H9 (cell line): ENCODE data around the gene ZC3H7B. TPM values are rescaled to one million over a fixed set of nuclear protein-coding genes. Genes with fewer than 3 reads are reported as not detected.

Experiments
- DNase-seq: peaks from one replicate; pipeline ENCODE4 v3.0.0-alpha.2; 2017
- H2AFZ ChIP-seq: one replicate; pipeline ENCODE4 v1.6.1; 2013; ENCODE audit warnings: mild to moderate bottlenecking, low read length, control low read depth, moderate library complexity
- H2AK5ac ChIP-seq: 2 replicates; pipeline ENCODE4 v1.6.1; 2013; ENCODE audit warnings: low read length, control low read depth, mixed read lengths; ENCODE audit not compliant: insufficient read length
- H2BK120ac ChIP-seq: one replicate; pipeline ENCODE4 v1.6.1; 2013; ENCODE audit warnings: low read depth, mild to moderate bottlenecking, low read length, control low read depth, inconsistent platforms; ENCODE audit not compliant: poor library complexity, severe bottlenecking
- H2BK12ac ChIP-seq: 2 replicates; pipeline ENCODE4 v1.6.1; 2013; ENCODE audit warnings: low read length, control low read depth, mixed read lengths, low read depth; ENCODE audit not compliant: insufficient read length
- H2BK15ac ChIP-seq: 2 replicates; pipeline ENCODE4 v1.6.1; 2013; ENCODE audit warnings: low read depth, low read length, control low read depth
- H2BK20ac ChIP-seq: one replicate; pipeline ENCODE4 v1.6.1; 2013; ENCODE audit warnings: low read depth, mild to moderate bottlenecking, low read length, control low read depth, inconsistent platforms; ENCODE audit not compliant: poor library complexity, severe bottlenecking
- H2BK5ac ChIP-seq: 2 replicates; pipeline ENCODE4 v1.6.1; 2013; ENCODE audit warnings: low read length, control low read depth, mixed read lengths; ENCODE audit not compliant: insufficient read length
- H3K14ac ChIP-seq: 2 replicates; pipeline ENCODE4 v1.6.1; 2013; ENCODE audit warnings: low read length, control low read depth; ENCODE audit not compliant: insufficient read depth
- H3K18ac ChIP-seq: 2 replicates; pipeline ENCODE4 v1.6.1; 2013; ENCODE audit warnings: low read depth, mild to moderate bottlenecking, mixed read lengths, low read length, control low read depth; ENCODE audit not compliant: insufficient read length
- H3K23ac ChIP-seq: 2 replicates; pipeline ENCODE4 v1.6.1; 2013; ENCODE audit warnings: low read length, control low read depth, mixed read lengths, low read depth; ENCODE audit not compliant: insufficient read length
- H3K23me2 ChIP-seq: 2 replicates; pipeline ENCODE4 v1.6.1; 2013; ENCODE audit warnings: low read depth, mild to moderate bottlenecking, mixed read lengths, low read length, control low read depth; ENCODE audit not compliant: insufficient read length, poor library complexity, severe bottlenecking
- H3K27ac ChIP-seq: 2 replicates; pipeline ENCODE4 v1.5.1; 2013; ENCODE audit warnings: low read length, control low read depth, mixed read lengths, low read depth; ENCODE audit not compliant: insufficient read length
- H3K27me3 ChIP-seq: 2 replicates; pipeline ENCODE4 v1.6.1; 2013; ENCODE audit warnings: low read length, control low read depth, inconsistent platforms; ENCODE audit not compliant: insufficient read depth
- H3K4ac ChIP-seq: 2 replicates; pipeline ENCODE4 v1.6.1; 2013; ENCODE audit warnings: low read depth, mild to moderate bottlenecking, control low read depth, inconsistent platforms, low read length, moderate library complexity
- H3K4me1 ChIP-seq: 2 replicates; pipeline ENCODE4 v1.6.1; 2013; ENCODE audit warnings: low read length, control low read depth, inconsistent platforms; ENCODE audit not compliant: insufficient read depth
- H3K4me2 ChIP-seq: 2 replicates; pipeline ENCODE4 v1.6.1; 2013; ENCODE audit warnings: low read length, control low read depth, mixed read lengths; ENCODE audit not compliant: insufficient read length, insufficient read depth
- H3K56ac ChIP-seq: 2 replicates; pipeline ENCODE4 v1.6.1; 2013; ENCODE audit warnings: low read depth, mild to moderate bottlenecking, mixed read lengths, low read length, control low read depth; ENCODE audit not compliant: insufficient read length
- H3K79me1 ChIP-seq: 2 replicates; pipeline ENCODE4 v1.6.1; 2013; ENCODE audit warnings: low read depth, mild to moderate bottlenecking, moderate library complexity, low read length, control low read depth, inconsistent platforms; ENCODE audit not compliant: insufficient read depth, poor library complexity, severe bottlenecking
- H3K79me2 ChIP-seq: 2 replicates; pipeline ENCODE4 v1.6.1; 2013; ENCODE audit warnings: low read length, control low read depth, inconsistent platforms; ENCODE audit not compliant: insufficient read depth
- H3K9ac ChIP-seq: 2 replicates; pipeline ENCODE4 v1.6.1; 2013; ENCODE audit warnings: low read length, control low read depth, mixed read lengths; ENCODE audit not compliant: insufficient read length; ENCODE audit errors: extremely low read depth
- H3K9me3 ChIP-seq: one replicate; pipeline ENCODE4 v1.6.1; 2013; ENCODE audit warnings: low read depth, low read length, inconsistent platforms; ENCODE audit not compliant: control insufficient read depth
- H3T11ph ChIP-seq: one replicate; pipeline ENCODE4 v1.6.1; 2013; ENCODE audit warnings: mild to moderate bottlenecking, low read length, control low read depth, inconsistent platforms
- H4K20me1 ChIP-seq: one replicate; pipeline ENCODE4 v1.6.1; 2013; ENCODE audit not compliant: control insufficient read depth, insufficient read length, insufficient read depth
- H4K5ac ChIP-seq: 2 replicates; pipeline ENCODE4 v1.6.1; 2013; ENCODE audit warnings: low read depth, mild to moderate bottlenecking, mixed read lengths, low read length, control low read depth; ENCODE audit not compliant: insufficient read length
- H4K8ac ChIP-seq: replicated peaks from 2 replicates; pipeline ENCODE4 v1.6.1; 2013; ENCODE audit warnings: low read length, control low read depth, mixed read lengths, low read depth; ENCODE audit not compliant: insufficient read length
- H4K91ac ChIP-seq: 2 replicates; pipeline ENCODE4 v1.6.1; 2013; ENCODE audit warnings: low read depth, mild to moderate bottlenecking, moderate library complexity, mixed read lengths, low read length, control low read depth; ENCODE audit not compliant: insufficient read length
- H3K27ac Mint-ChIP-seq, 3 experiments: 2 replicates in 2 of 3; 3 replicates in 1 of 3; pipeline ENCODE4 v1.8.0; 2020 to 2021; ENCODE audit warnings: mixed read lengths in 3 of 3, mild to moderate bottlenecking in 1 of 3, moderate library complexity in 1 of 3
- H3K27me3 Mint-ChIP-seq: 2 replicates; pipeline ENCODE4 v1.8.0; 2021; ENCODE audit warnings: low read depth, mild to moderate bottlenecking, moderate library complexity, mixed read lengths
- H3K36me3 Mint-ChIP-seq, 3 experiments: 2 replicates in 2 of 3; 3 replicates in 1 of 3; pipeline ENCODE4 v1.8.0; 2020 to 2021; ENCODE audit warnings: low read depth in 3 of 3, mixed read lengths in 3 of 3; ENCODE audit not compliant: insufficient read depth in 1 of 3
- H3K4me1 Mint-ChIP-seq, 2 experiments: 2 replicates each; pipeline ENCODE4 v1.8.0; 2020; ENCODE audit warnings: mixed read lengths in 2 of 2
- H3K4me3 Mint-ChIP-seq, 2 experiments: 2 replicates in 1 of 2; 3 replicates in 1 of 2; pipeline ENCODE4 v1.8.0; 2020 to 2021; ENCODE audit warnings: mild to moderate bottlenecking in 2 of 2, mixed read lengths in 2 of 2, moderate library complexity in 1 of 2
- H3K9me3 Mint-ChIP-seq, 2 experiments: 2 replicates in 1 of 2; 3 replicates in 1 of 2; pipeline ENCODE4 v1.8.0; 2020; ENCODE audit warnings: mild to moderate bottlenecking in 2 of 2, mixed read lengths in 2 of 2, moderate library complexity in 1 of 2
- CTCF ChIP-seq: fragments of 200-600 bp; sonication (generic); conservative IDR thresholded peaks from 3 replicates; pipeline ENCODE4 v1.8.0; 2021; ENCODE audit warnings: antibody characterized with exemption, mild to moderate bottlenecking
- WGBS: extraction: QIAGEN DNeasy Blood & Tissue Kit; methylation state at CpG from one replicate; pipeline ENCODE4 v1.1.7; 2013; ENCODE audit warnings: missing lambda C conversion rate, low lambda C conversion rate, mixed read lengths; ENCODE audit not compliant: insufficient read length; ENCODE audit errors: extremely low coverage; 5-methylcytosine and 5-hydroxymethylcytosine counted together
- total RNA-seq: library from RNA; stranded (reverse); gene quantifications from 2 replicates; pipeline ENCODE4 v1.2.1, GENCODE V29; 2021

The ZC3H7B gene
- total RNA-seq, 1 experiment from 2014 or later: 69.3 TPM

- Histone ChIP-seq H4K5ac (no peak overlapping the region), H2BK20ac (no peak overlapping the region), H3K23ac (no peak overlapping the region), H4K8ac (no peak overlapping the region), H4K20me1 (no peaks in the 10 kb centered on the region), H3K56ac (no peak overlapping the region), H3K14ac (no peak overlapping the region), H2AFZ (no peak overlapping the region), H2BK120ac (no peak overlapping the region), H2BK12ac (no peak overlapping the region), H2BK5ac (no peak overlapping the region), H3T11ph (no peak overlapping the region), H3K27me3 (no peaks in the 10 kb centered on the region), H3K27ac (no peak overlapping the region), H2AK5ac (no peak overlapping the region), H3K4me1 (no peaks in the 10 kb centered on the region), H3K79me1 (no peaks in the 10 kb centered on the region), H3K4ac (no peak overlapping the region), H3K18ac (no peak overlapping the region), H3K9ac (no peak overlapping the region), H3K23me2 (no peaks in the 10 kb centered on the region), H3K4me2 (no peak overlapping the region), H2BK15ac (no peak overlapping the region), H3K79me2 (no peaks in the 10 kb centered on the region), H4K91ac (no peak overlapping the region), H3K9me3 (no peaks in the 10 kb centered on the region)
- H3K27ac Mint-ChIP-seq: no peak overlapping the region
- DNase-seq: no peak
- H3K9me3 Mint-ChIP-seq: no peaks in the 10 kb centered on the region
- no CpG with 5 or more reads among the region's 22 CpGs for WGBS
- no peaks in the 10 kb centered on the region for H3K4me1 Mint-ChIP-seq
- peaks cover 22 to 80% (median 76%) of the 10 kb centered on the region in 3 experiments; a peak in 6 of 7 replicates for H3K36me3 Mint-ChIP-seq
- H3K27me3 Mint-ChIP-seq: no peaks in the 10 kb centered on the region; the same call in 1 of the 2 replicates
- no peak for TF ChIP-seq CTCF
- H3K4me3 Mint-ChIP-seq: no peak overlapping the region
Measured at GRCh38 chr22:41348964-41349484, 47.7 kb downstream of the ZC3H7B start.
